OCI-LY7 (cell line): ENCODE results near the gene AARS2. TPM values are rescaled to one million over a fixed set of nuclear protein-coding genes. Genes with fewer than 3 reads are reported as not detected.
A peak's percentile ranks its signal among the peaks of the same experiment; 100 is the strongest.

ENCODE experiments used
- BruUV-seq: library from RNA; stranded (reverse); fragments of 400-500 nt; replicated peaks from 2 replicates; lab custom pipeline; 2021; lab: Mats Ljungman, UMichigan
- CTCF ChIA-PET: fragments of 300-600 bp; sonication (Branson Sonifier 250); formaldehyde crosslinking; loops from one replicate; lab custom pipeline; 2022; ENCODE audit warnings: antibody characterized with exemption; ENCODE audit not compliant: unreplicated experiment; lab: Charles Lee
- POLR2A ChIA-PET: fragments of 300-600 bp; sonication (Branson Sonifier 250); formaldehyde crosslinking; loops from one replicate; lab custom pipeline; 2022; ENCODE audit warnings: antibody characterized with exemption; lab: Charles Lee
- DNase-seq: peaks from one replicate; pipeline ENCODE4 v3.0.0-alpha.2; 2015; ENCODE audit warnings: low spot score
- H2AFZ ChIP-seq: fragments of 200-600 bp; sonication (generic), shearing (Covaris generic); 2 replicates; pipeline ENCODE4 v1.6.1; 2014; ENCODE audit warnings: mild to moderate bottlenecking, antibody characterized with exemption, low read length, moderate library complexity
- H3K27ac ChIP-seq: fragments of 200-600 bp; sonication (generic); 2 replicates; pipeline ENCODE4 v1.5.1; 2014; ENCODE audit warnings: mixed run types, low read depth, mild to moderate bottlenecking, moderate library complexity, low read length, inconsistent platforms; ENCODE audit not compliant: poor library complexity, severe bottlenecking
- H3K36me3 ChIP-seq: fragments of 200-600 bp; sonication (generic); 2 replicates; pipeline ENCODE4 v1.6.1; 2014; ENCODE audit warnings: mild to moderate bottlenecking, antibody characterized with exemption, low read length, moderate library complexity, mixed read lengths; ENCODE audit not compliant: insufficient read depth
- H3K4me1 ChIP-seq: fragments of 200-600 bp; sonication (generic); 2 replicates; pipeline ENCODE4 v1.5.1; 2014; ENCODE audit warnings: mild to moderate bottlenecking, low read length; ENCODE audit not compliant: insufficient read depth, poor library complexity, severe bottlenecking
- H3K4me2 ChIP-seq: fragments of 200-600 bp; sonication (generic); 2 replicates; pipeline ENCODE4 v1.6.1; 2014; ENCODE audit warnings: mild to moderate bottlenecking, low read length
- H3K4me3 ChIP-seq: fragments of 200-600 bp; sonication (generic); 2 replicates; pipeline ENCODE4 v1.5.1; 2014; ENCODE audit warnings: mild to moderate bottlenecking, low read depth, low read length; ENCODE audit not compliant: poor library complexity, severe bottlenecking
- H3K79me2 ChIP-seq: fragments of 200-600 bp; sonication (generic); 2 replicates; pipeline ENCODE4 v1.6.1; 2016; ENCODE audit warnings: low read depth, mild to moderate bottlenecking, low read length, moderate library complexity, mixed read lengths; ENCODE audit not compliant: insufficient read depth
- H3K9me2 ChIP-seq: fragments of 200-600 bp; sonication (generic); 2 replicates; pipeline ENCODE4 v1.6.1; 2016; ENCODE audit warnings: mild to moderate bottlenecking, low read length, mixed read lengths; ENCODE audit not compliant: insufficient read depth
- H3K9me3 ChIP-seq: fragments of 200-600 bp; sonication (generic); 2 replicates; pipeline ENCODE4 v1.6.1; 2014; ENCODE audit warnings: mild to moderate bottlenecking, mixed run types, low read length, mixed read lengths
- H4K20me1 ChIP-seq: fragments of 200-600 bp; sonication (generic); 2 replicates; pipeline ENCODE4 v1.6.1; 2014; ENCODE audit warnings: mild to moderate bottlenecking, antibody characterized with exemption, low read length, moderate library complexity, mixed read lengths; ENCODE audit not compliant: insufficient read depth
- EZH2phosphoT487 ChIP-seq: fragments of 200-600 bp; sonication (generic); IDR thresholded peaks from 2 replicates; pipeline ENCODE4 v1.6.1; 2018; ENCODE audit warnings: low read depth, borderline replicate concordance, mild to moderate bottlenecking, mixed run types, antibody characterized with exemption, low read length, moderate library complexity, mixed read lengths
- intact Hi-C: fragments of 100-400 bp; cut with micrococcal nuclease; formaldehyde crosslinking; loops from one replicate; pipeline ENCODE4 v1.10.0; 2022; ENCODE audit not compliant: unreplicated experiment
- total RNA-seq, 2 experiments: library from RNA; depleted of rRNA in 1 of 2; stranded (reverse); fragments of >200 nt in 1 of 2; shearing (Covaris generic) in 1 of 2; gene quantifications; 2 replicates each; pipeline ENCODE4 v1.2.3, GENCODE V29; 2014 to 2022
- TF ChIP-seq, protein P1 (sequence below): fragments of 200-600 bp; sonication (generic); conservative IDR thresholded peaks from 2 replicates; pipeline ENCODE4 v1.5.1; 2014; ENCODE audit warnings: mild to moderate bottlenecking, antibody characterized with exemption, low read length, moderate library complexity, mixed read lengths

The AARS2 gene
- total RNA-seq, 2 experiments from 2014 or later: 20.7 to 22.0 TPM

- H3K4me3 ChIP-seq: no peak overlapping the region
- H3K4me1 ChIP-seq: no peaks in the 10 kb centered on the region
- TF ChIP-seq EZH2phosphoT487: no peak
- TF ChIP-seq, protein P1, sequence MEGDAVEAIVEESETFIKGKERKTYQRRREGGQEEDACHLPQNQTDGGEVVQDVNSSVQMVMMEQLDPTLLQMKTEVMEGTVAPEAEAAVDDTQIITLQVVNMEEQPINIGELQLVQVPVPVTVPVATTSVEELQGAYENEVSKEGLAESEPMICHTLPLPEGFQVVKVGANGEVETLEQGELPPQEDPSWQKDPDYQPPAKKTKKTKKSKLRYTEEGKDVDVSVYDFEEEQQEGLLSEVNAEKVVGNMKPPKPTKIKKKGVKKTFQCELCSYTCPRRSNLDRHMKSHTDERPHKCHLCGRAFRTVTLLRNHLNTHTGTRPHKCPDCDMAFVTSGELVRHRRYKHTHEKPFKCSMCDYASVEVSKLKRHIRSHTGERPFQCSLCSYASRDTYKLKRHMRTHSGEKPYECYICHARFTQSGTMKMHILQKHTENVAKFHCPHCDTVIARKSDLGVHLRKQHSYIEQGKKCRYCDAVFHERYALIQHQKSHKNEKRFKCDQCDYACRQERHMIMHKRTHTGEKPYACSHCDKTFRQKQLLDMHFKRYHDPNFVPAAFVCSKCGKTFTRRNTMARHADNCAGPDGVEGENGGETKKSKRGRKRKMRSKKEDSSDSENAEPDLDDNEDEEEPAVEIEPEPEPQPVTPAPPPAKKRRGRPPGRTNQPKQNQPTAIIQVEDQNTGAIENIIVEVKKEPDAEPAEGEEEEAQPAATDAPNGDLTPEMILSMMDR: peak; percentile 86
- H3K36me3 ChIP-seq: no peaks in the 10 kb centered on the region
- H3K9me3 ChIP-seq: no peaks in the 10 kb centered on the region
- no peak overlapping the region for H3K4me2 ChIP-seq
- no peaks in the 10 kb centered on the region for H3K79me2 ChIP-seq
- no peak overlapping the region for H2AFZ ChIP-seq
- no peak overlapping the region for H3K27ac ChIP-seq
- BruUV-seq: no TSS peak
- no peaks in the 10 kb centered on the region for H4K20me1 ChIP-seq
- peak; percentile 80 for DNase-seq
- ChIA-PET POLR2A (no interaction called here), CTCF (interaction anchor here (1.2 kb wide), 1 partner anchor 46 kb away, joined by 3 read pairs; no protein-coding TSS in a partner anchor)
- H3K9me2 ChIP-seq: no peaks in the 10 kb centered on the region
- intact Hi-C loops: loop anchor here (1.0 to 5.0 kb wide), 3 partner anchors 70 to 241 kb away; no protein-coding TSS in a partner anchor
These were observed 25.3 kb upstream of the AARS2 start for GRCh38 chr6:44338228-44339122.

DNA sequence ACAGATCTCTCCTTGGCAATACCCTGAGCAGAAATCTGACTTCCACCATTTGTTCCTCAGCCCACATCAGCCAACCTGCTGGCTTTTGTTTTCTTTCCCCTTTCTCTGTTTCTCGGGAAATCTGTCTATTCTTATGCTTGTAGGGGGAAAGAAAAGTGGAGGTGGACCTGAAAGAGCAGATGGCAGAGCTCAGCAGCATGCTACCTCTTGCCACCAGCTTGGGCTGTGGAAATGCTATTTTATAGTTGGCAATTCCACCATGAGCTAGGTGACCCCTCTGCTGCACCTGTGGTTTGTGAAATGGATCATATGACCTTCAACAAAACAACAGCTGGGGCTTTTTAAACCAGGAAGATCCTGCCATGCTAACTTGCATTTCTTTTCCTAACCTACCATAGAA, 22.5 kb upstream of the AARS2 start:
- H3K4me2 ChIP-seq: no peak overlapping the region
- H2AFZ ChIP-seq: no peak overlapping the region
- H3K4me1 ChIP-seq: no peaks in the 10 kb centered on the region
- ChIA-PET POLR2A (interaction anchor here (0.7 to 0.9 kb wide), 2 partner anchors 8 to 12 kb away, joined by 3 read pairs; no protein-coding TSS in a partner anchor), CTCF (no interaction called here)
- intact Hi-C loops: loop anchor here (5.0 kb wide), 1 partner anchor 238 kb away; no protein-coding TSS in a partner anchor
- no peaks in the 10 kb centered on the region for H3K79me2 ChIP-seq
- no peaks in the 10 kb centered on the region for H3K36me3 ChIP-seq
- TF ChIP-seq, protein P1: no peak
- TF ChIP-seq EZH2phosphoT487: no peak
- H3K4me3 ChIP-seq: no peak overlapping the region
- BruUV-seq: no TSS peak
- H3K9me2 ChIP-seq: no peaks in the 10 kb centered on the region
- DNase-seq: no peak
- no peak overlapping the region for H3K27ac ChIP-seq
- no peaks in the 10 kb centered on the region for H3K9me3 ChIP-seq
- no peaks in the 10 kb centered on the region for H4K20me1 ChIP-seq
